ENCODE results near the gene GTF2F1.

DNA sequence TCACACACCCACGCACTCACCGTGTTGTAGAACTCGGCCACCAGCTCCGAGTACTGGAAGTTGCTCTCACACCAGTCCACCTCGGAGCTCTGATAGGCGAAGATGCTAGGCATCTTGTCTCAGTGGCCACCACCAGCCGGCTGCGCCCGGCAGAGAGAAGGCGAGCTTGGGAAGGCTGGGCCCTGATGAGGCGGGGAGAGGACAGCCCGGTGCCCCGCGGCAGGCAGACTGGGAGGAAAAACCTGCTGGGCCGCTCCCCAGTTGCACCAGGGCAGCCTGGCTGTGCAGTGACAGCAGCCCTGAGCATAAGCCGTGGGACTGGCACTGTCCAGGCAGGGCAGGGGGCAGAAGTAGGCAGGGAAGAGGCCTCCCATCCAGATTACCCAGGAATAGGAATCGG, 59.5 kb downstream of the GTF2F1 start, which contains the start of gene ACER1:
- TF ChIP-seq, protein P1, sequence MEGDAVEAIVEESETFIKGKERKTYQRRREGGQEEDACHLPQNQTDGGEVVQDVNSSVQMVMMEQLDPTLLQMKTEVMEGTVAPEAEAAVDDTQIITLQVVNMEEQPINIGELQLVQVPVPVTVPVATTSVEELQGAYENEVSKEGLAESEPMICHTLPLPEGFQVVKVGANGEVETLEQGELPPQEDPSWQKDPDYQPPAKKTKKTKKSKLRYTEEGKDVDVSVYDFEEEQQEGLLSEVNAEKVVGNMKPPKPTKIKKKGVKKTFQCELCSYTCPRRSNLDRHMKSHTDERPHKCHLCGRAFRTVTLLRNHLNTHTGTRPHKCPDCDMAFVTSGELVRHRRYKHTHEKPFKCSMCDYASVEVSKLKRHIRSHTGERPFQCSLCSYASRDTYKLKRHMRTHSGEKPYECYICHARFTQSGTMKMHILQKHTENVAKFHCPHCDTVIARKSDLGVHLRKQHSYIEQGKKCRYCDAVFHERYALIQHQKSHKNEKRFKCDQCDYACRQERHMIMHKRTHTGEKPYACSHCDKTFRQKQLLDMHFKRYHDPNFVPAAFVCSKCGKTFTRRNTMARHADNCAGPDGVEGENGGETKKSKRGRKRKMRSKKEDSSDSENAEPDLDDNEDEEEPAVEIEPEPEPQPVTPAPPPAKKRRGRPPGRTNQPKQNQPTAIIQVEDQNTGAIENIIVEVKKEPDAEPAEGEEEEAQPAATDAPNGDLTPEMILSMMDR (IDR thresholded peaks at IDR 0.05) = no peak
- TF ChIP-seq EP300 (IDR thresholded peaks at IDR 0.05; ENCODE audit: low read depth) = no peak

Measured in transverse colon (tissue), 3 donors.